Gastrocnemius medialis (tissue), 4 donors: ENCODE results near the gene NACC1. TPM values are rescaled to one million over a fixed set of nuclear protein-coding genes. Genes with fewer than 3 reads are reported as not detected.

Experiments
- ATAC-seq, 2 donors: fragments of 150-250 bp; one replicate each; pipeline ENCODE4 v1.9.1; 2016
- DNase-seq, 2 donors: peaks; one replicate each; pipeline ENCODE4 v3.0.0-alpha.2; 2019
- H3K27ac ChIP-seq, 4 donors: fragments of 200-600 bp; sonication (generic); 1 replicate in 1 of 4; 2 replicates in 3 of 4; pipeline ENCODE4 v1.5.1; 2016 to 2018; ENCODE audit warnings: mild to moderate bottlenecking in 2 of 4, moderate library complexity in 1 of 4
- H3K27me3 ChIP-seq, 3 donors: fragments of 200-600 bp; sonication (generic) in 2 of 3; 1 replicate in 1 of 3; 2 replicates in 2 of 3; pipeline versions ENCODE4 v1.5.1 to v1.6.0; 2016 to 2019; ENCODE audit warnings: mild to moderate bottlenecking in 1 of 3, moderate library complexity in 1 of 3
- H3K36me3 ChIP-seq, 2 donors: fragments of 200-600 bp; sonication (generic) in 1 of 2; one replicate each; pipeline ENCODE4 v1.5.1; 2017 to 2018
- H3K4me1 ChIP-seq, 2 donors: fragments of 200-600 bp; sonication (generic) in 1 of 2; one replicate each; pipeline ENCODE4 v1.5.1; 2016 to 2017; ENCODE audit warnings: mild to moderate bottlenecking in 2 of 2
- H3K4me3 ChIP-seq, 4 donors: fragments of 200-600 bp; sonication (generic) in 3 of 4; 1 replicate in 1 of 4; 2 replicates in 3 of 4; pipeline ENCODE4 v1.5.1; 2016 to 2019; ENCODE audit warnings: mild to moderate bottlenecking in 2 of 4
- H3K9me3 ChIP-seq, 3 donors: fragments of 200-600 bp; sonication (generic) in 2 of 3; 1 replicate in 1 of 3; 2 replicates in 2 of 3; pipeline ENCODE4 v1.5.1; 2016 to 2019
- CTCF ChIP-seq, 5 experiments: fragments of 450-650 bp in 3 of 5; fragments of 200-600 bp in 2 of 5; sonication (generic) in 2 of 5; IDR thresholded peaks in 4 of 5; conservative IDR thresholded peaks in 1 of 5; 1 replicate in 4 of 5; 2 replicates in 1 of 5; pipeline ENCODE4 v1.5.1; 2016 to 2019; ENCODE audit warnings: antibody characterized with exemption in 5 of 5, mild to moderate bottlenecking in 3 of 5, moderate library complexity in 3 of 5
- POLR2A ChIP-seq, 2 donors: fragments of 450-650 bp; IDR thresholded peaks; one replicate each; pipeline ENCODE4 v1.6.1; 2017; ENCODE audit warnings: antibody characterized with exemption in 2 of 2, mild to moderate bottlenecking in 2 of 2, moderate library complexity in 2 of 2
- in situ Hi-C, 4 donors: fragments of 200-750 bp; cut with MboI; loops; one replicate each; pipeline versions ENCODE4 v1.15.0 to v1.8.0; 2017; ENCODE audit warnings: low sequenced_read_pairs in 4 of 4
- intact Hi-C: fragments of 100-400 bp; cut with DNase I; formaldehyde crosslinking; loops from one replicate; pipeline ENCODE4 v1.15.1; 2023; ENCODE audit warnings: low total_unique reads
- total RNA-seq, 4 donors: library from RNA; depleted of rRNA; stranded (reverse); fragments of >200 nt; gene quantifications; one replicate each; pipeline versions ENCODE4 v1.1.0 to v1.2.3, GENCODE V29; 2016

Gene NACC1
- total RNA-seq, 4 donors from 2014 or later = 36.3 to 81.3 (median 49.4) TPM

GRCh38 chr19:13077240-13077639 lies 40.8 kb upstream of the NACC1 start:
- Histone ChIP-seq H3K4me3 (no peak overlapping the region), H3K36me3 (peaks cover 0 to 28% of the 10 kb centered on the region in 2 donors), H3K27ac (peak overlapping the region; percentile 73 to 100 (median 96)), H3K4me1 (peaks cover 54 to 59% of the 10 kb centered on the region in 2 donors), H3K27me3 (no peaks in the 10 kb centered on the region), H3K9me3 (no peaks in the 10 kb centered on the region)
- TF ChIP-seq POLR2A (IDR thresholded peaks at IDR 0.05) (no peak), CTCF (IDR thresholded peaks at IDR 0.05 in 4 of 5, conservative IDR thresholded peaks at IDR 0.05 in 1 of 5) (no peak)
- intact Hi-C loops (no loop called here), in situ Hi-C loops (no loop called here)
- ATAC-seq = no peak
- no peak for DNase-seq

GRCh38 chr19:13078381-13078780 lies 39.7 kb upstream of the NACC1 start:
- TF ChIP-seq POLR2A (IDR thresholded peaks at IDR 0.05) (no peak), CTCF (IDR thresholded peaks at IDR 0.05 in 4 of 5, conservative IDR thresholded peaks at IDR 0.05 in 1 of 5) (no peak)
- in situ Hi-C loops = no loop called here
- peaks cover 0 to 27% of the 10 kb centered on the region in 2 donors for H3K36me3 ChIP-seq

GRCh38 chr19:13078897-13079541 lies 39.0 kb upstream of the NACC1 start:
- peak overlapping the region; percentile 73 to 100 (median 96) for H3K27ac ChIP-seq
- H3K36me3 ChIP-seq = peaks cover 0 to 24% of the 10 kb centered on the region in 2 donors
- in situ Hi-C loops (no loop called here), intact Hi-C loops (no loop called here)
- ATAC-seq = peak; percentile 28 to 55
- TF ChIP-seq POLR2A (IDR thresholded peaks at IDR 0.05) = no peak
- TF ChIP-seq CTCF (IDR thresholded peaks at IDR 0.05 in 4 of 5, conservative IDR thresholded peaks at IDR 0.05 in 1 of 5) = no peak
- no peak overlapping the region for H3K4me3 ChIP-seq
- H3K4me1 ChIP-seq = peaks cover 62 to 72% of the 10 kb centered on the region in 2 donors
- DNase-seq = peak; percentile 40 to 73
- H3K9me3 ChIP-seq = no peaks in the 10 kb centered on the region
- no peaks in the 10 kb centered on the region for H3K27me3 ChIP-seq

More at GRCh38 chr19:13078381-13078780, 39.7 kb upstream of the NACC1 start:
- Histone ChIP-seq H3K4me3 (no peak overlapping the region), H3K27ac (peak overlapping the region; percentile 73 to 100 (median 96)), H3K27me3 (no peaks in the 10 kb centered on the region), H3K4me1 (peaks cover 62 to 68% of the 10 kb centered on the region in 2 donors), H3K9me3 (no peaks in the 10 kb centered on the region)
- intact Hi-C loops = no loop called here
- ATAC-seq = no peak
- DNase-seq = no peak

- peak overlapping the region; percentile 73 to 100 (median 96) for H3K27ac ChIP-seq
- intact Hi-C loops (no loop called here), in situ Hi-C loops (no loop called here)
- H3K36me3 ChIP-seq = peaks cover 0 to 22% of the 10 kb centered on the region in 2 donors
- DNase-seq (peak in 1 of 2 donors; percentile 65), ATAC-seq (peak in 1 of 2 donors; percentile 15)
- H3K4me1 ChIP-seq = peaks cover 62 to 72% of the 10 kb centered on the region in 2 donors
- TF ChIP-seq POLR2A (IDR thresholded peaks at IDR 0.05) = no peak
- TF ChIP-seq CTCF (IDR thresholded peaks at IDR 0.05 in 4 of 5, conservative IDR thresholded peaks at IDR 0.05 in 1 of 5) = no peak
- H3K4me3 ChIP-seq = no peak overlapping the region
- no peaks in the 10 kb centered on the region for H3K27me3 ChIP-seq
- no peaks in the 10 kb centered on the region for H3K9me3 ChIP-seq
Observed at GRCh38 chr19:13079542-13079986, 38.5 kb upstream of the NACC1 start.
